ENCODE results near the gene P2RY13. TPM values are rescaled to one million over a fixed set of nuclear protein-coding genes. Genes with fewer than 3 reads are reported as not detected.

P2RY13 gene
- total RNA-seq, 1 experiment from 2014 or later = not detected

GRCh38 chr3:151293127-151293526 lies 36.2 kb downstream of the P2RY13 start (continued):
- TF ChIP-seq GABPB1 (CRISPR knock-in tag; IDR thresholded peaks at IDR 0.05) = no peak
- no peak for TF ChIP-seq ERG (CRISPR knock-in tag; IDR thresholded peaks at IDR 0.05)
- TF ChIP-seq SP1 (CRISPR knock-in tag; conservative IDR thresholded peaks at IDR 0.05) = no peak
- no peak for TF ChIP-seq HMGXB4 (CRISPR knock-in tag; IDR thresholded peaks at IDR 0.05)

GRCh38 chr3:151290673-151291072 lies 38.7 kb downstream of the P2RY13 start:
- no peaks in the 10 kb centered on the region for H3K36me3 Mint-ChIP-seq
- H3K4me3 Mint-ChIP-seq = no peak overlapping the region
- no peak for ATAC-seq
- ChIA-PET CTCF (interaction anchor here (0.7 kb wide), 1 partner anchor 147 kb away, joined by 4 read pairs; no protein-coding TSS in a partner anchor), POLR2A (no interaction called here)
- no peak for DNase-seq (ENCODE audit: low spot score)
- peaks cover 4% of the 10 kb centered on the region for H3K4me1 Mint-ChIP-seq
- H3K27ac Mint-ChIP-seq = no peak overlapping the region
- H3K27me3 Mint-ChIP-seq (ENCODE audit: low read depth) = no peaks in the 10 kb centered on the region
- TF ChIP-seq NFATC4 (CRISPR knock-in tag; IDR thresholded peaks at IDR 0.05) = no peak
- no peak for TF ChIP-seq ZNF396 (CRISPR knock-in tag; IDR thresholded peaks at IDR 0.05; ENCODE audit: borderline replicate concordance)
- TF ChIP-seq HMGA2 (CRISPR knock-in tag; IDR thresholded peaks at IDR 0.05) = no peak
- TF ChIP-seq ETV6 (CRISPR knock-in tag; IDR thresholded peaks at IDR 0.05) = no peak
- TF ChIP-seq AR (CRISPR knock-in tag; IDR thresholded peaks at IDR 0.05) = no peak
- TF ChIP-seq IRF1 (CRISPR knock-in tag; IDR thresholded peaks at IDR 0.05) = no peak
- no peak for TF ChIP-seq FOXK1 (CRISPR knock-in tag; IDR thresholded peaks at IDR 0.05)
- TF ChIP-seq ATF2 (CRISPR knock-in tag; IDR thresholded peaks at IDR 0.05; ENCODE audit: borderline replicate concordance, low read depth) = no peak
- TF ChIP-seq MAX (CRISPR knock-in tag; IDR thresholded peaks at IDR 0.05) = no peak
- TF ChIP-seq ZBTB21 (CRISPR knock-in tag; IDR thresholded peaks at IDR 0.05; ENCODE audit: borderline replicate concordance) = no peak
- no peak for TF ChIP-seq ERG (CRISPR knock-in tag; IDR thresholded peaks at IDR 0.05)
- TF ChIP-seq ESRRA (CRISPR knock-in tag; IDR thresholded peaks at IDR 0.05; ENCODE audit: borderline replicate concordance) = no peak
- no peak for TF ChIP-seq CDX4 (CRISPR knock-in tag; IDR thresholded peaks at IDR 0.05; ENCODE audit: borderline replicate concordance)
- H3K9me3 Mint-ChIP-seq = no peaks in the 10 kb centered on the region
